ENCODE data around the gene PKNOX1. TPM values are rescaled to one million over a fixed set of nuclear protein-coding genes. Genes with fewer than 3 reads are reported as not detected.
"Not testable (repeated sequence)": the region's sequence is repeated elsewhere in the genome, so short reads cannot be mapped to it uniquely, and the experiment has no call there.

The PKNOX1 gene
- total RNA-seq, 1 experiment from 2014 or later: 43.4 TPM

DNA sequence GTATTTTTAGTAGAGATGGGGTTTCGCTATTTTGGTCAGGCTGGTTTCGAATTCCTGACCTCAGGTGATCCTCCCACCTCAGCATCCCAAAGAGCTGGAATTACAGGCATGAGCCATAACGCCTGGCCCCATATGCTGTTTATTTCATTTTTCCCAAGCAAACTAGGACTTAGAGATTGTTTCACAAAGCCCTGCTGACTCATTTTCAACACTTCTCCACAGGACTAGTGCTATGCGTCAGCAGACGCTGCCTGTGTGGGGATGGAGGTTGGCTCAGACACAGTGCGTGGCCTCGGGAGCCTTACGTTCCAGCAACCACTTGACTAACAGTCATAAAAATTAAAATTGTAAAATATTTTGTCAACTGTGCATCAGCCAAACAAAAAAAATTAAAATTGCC, 22.7 kb downstream of the PKNOX1 start:
- Histone ChIP-seq H2BK12ac (ENCODE audit: insufficient read length, low read depth, low read length) (no peak overlapping the region), H3K79me2 (ENCODE audit: insufficient read depth, low read length) (no peaks in the 10 kb centered on the region), H2BK120ac (ENCODE audit: low read depth, low read length, poor library complexity, severe bottlenecking) (no peak overlapping the region), H3K4me1 (ENCODE audit: insufficient read depth, low read length) (peaks cover under 1% of the 10 kb centered on the region; the same call in 1 of the 2 replicates), H3K23me2 (ENCODE audit: insufficient read length, low read depth, low read length, poor library complexity, severe bottlenecking) (no peaks in the 10 kb centered on the region), H3K4me2 (ENCODE audit: insufficient read depth, insufficient read length, low read length) (no peak overlapping the region), H3T11ph (ENCODE audit: low read length) (no peak overlapping the region), H2BK15ac (ENCODE audit: low read depth, low read length) (no peak overlapping the region), H3K27me3 (ENCODE audit: insufficient read depth, low read length) (no peaks in the 10 kb centered on the region), H3K79me1 (ENCODE audit: insufficient read depth, low read depth, low read length, poor library complexity, severe bottlenecking) (no peaks in the 10 kb centered on the region), H2BK5ac (ENCODE audit: insufficient read length, low read length) (no peak overlapping the region), H3K27ac (ENCODE audit: insufficient read length, low read depth, low read length) (no peak overlapping the region), H2AK5ac (ENCODE audit: insufficient read length, low read length) (no peak overlapping the region), H3K23ac (ENCODE audit: insufficient read length, low read depth, low read length) (no peak overlapping the region), H3K9me3 (ENCODE audit: control insufficient read depth, low read depth, low read length) (peaks cover 7% of the 10 kb centered on the region), H4K5ac (ENCODE audit: insufficient read length, low read depth, low read length) (no peak overlapping the region), H4K91ac (ENCODE audit: insufficient read length, low read depth, low read length) (no peak overlapping the region), H3K9ac (ENCODE audit: extremely low read depth, insufficient read length, low read length) (no peak overlapping the region), H2BK20ac (ENCODE audit: low read depth, low read length, poor library complexity, severe bottlenecking) (no peak overlapping the region), H3K14ac (ENCODE audit: insufficient read depth, low read length) (no peak overlapping the region), H3K18ac (ENCODE audit: insufficient read length, low read depth, low read length) (no peak overlapping the region), H3K4ac (ENCODE audit: low read depth, low read length) (no peak overlapping the region), H4K20me1 (ENCODE audit: control insufficient read depth, insufficient read depth, insufficient read length) (no peaks in the 10 kb centered on the region), H4K8ac (replicated peaks; ENCODE audit: insufficient read length, low read depth, low read length) (no peak overlapping the region), H3K56ac (ENCODE audit: insufficient read length, low read depth, low read length) (no peak overlapping the region), H2AFZ (ENCODE audit: low read length) (no peak overlapping the region)
- Mint-ChIP-seq H3K4me1 (peaks cover 10 to 12% of the 10 kb centered on the region in 2 experiments), H3K9me3 (peaks cover 36 to 41% of the 10 kb centered on the region in 2 experiments), H3K4me3 (no peak overlapping the region), H3K27ac (no peak overlapping the region), H3K36me3 (ENCODE audit: insufficient read depth in 1 of 3, low read depth in 3 of 3) (peaks cover 38 to 55% (median 48%) of the 10 kb centered on the region in 3 experiments), H3K27me3 (ENCODE audit: low read depth) (peaks cover 2% of the 10 kb centered on the region)
- TF ChIP-seq, protein P1, sequence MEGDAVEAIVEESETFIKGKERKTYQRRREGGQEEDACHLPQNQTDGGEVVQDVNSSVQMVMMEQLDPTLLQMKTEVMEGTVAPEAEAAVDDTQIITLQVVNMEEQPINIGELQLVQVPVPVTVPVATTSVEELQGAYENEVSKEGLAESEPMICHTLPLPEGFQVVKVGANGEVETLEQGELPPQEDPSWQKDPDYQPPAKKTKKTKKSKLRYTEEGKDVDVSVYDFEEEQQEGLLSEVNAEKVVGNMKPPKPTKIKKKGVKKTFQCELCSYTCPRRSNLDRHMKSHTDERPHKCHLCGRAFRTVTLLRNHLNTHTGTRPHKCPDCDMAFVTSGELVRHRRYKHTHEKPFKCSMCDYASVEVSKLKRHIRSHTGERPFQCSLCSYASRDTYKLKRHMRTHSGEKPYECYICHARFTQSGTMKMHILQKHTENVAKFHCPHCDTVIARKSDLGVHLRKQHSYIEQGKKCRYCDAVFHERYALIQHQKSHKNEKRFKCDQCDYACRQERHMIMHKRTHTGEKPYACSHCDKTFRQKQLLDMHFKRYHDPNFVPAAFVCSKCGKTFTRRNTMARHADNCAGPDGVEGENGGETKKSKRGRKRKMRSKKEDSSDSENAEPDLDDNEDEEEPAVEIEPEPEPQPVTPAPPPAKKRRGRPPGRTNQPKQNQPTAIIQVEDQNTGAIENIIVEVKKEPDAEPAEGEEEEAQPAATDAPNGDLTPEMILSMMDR (conservative IDR thresholded peaks at IDR 0.05): no peak
- DNase-seq: no peak
- WGBS (ENCODE audit: extremely low coverage, insufficient read length, low lambda C conversion rate): no CpG with 5 or more reads among the region's 8 CpGs

DNA sequence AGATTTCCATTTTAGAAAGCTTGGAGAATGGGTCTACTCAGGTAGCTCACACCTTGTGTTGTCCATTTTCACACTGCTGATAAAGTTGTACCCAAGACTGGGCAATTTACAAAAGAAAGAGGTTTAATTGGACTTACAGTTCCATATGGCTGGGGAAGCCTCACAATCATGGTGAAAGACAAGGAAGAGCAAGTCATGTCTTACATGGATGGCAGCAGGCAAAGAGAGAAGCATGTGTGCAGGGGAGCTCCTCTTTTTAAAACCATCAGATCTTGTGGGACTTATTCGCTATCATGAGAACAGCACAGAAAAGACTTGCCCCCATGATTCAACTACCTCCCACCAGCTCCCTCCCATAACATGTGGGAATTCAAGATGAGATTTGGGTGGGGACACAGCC, 23.6 kb downstream of the PKNOX1 start:
- not testable (repeated sequence) for H3K79me2 ChIP-seq (ENCODE audit: insufficient read depth, low read length); H3K4me2 ChIP-seq (ENCODE audit: insufficient read depth, insufficient read length, low read length); H3K4me3 Mint-ChIP-seq; H2AK5ac ChIP-seq (ENCODE audit: insufficient read length, low read length); H4K8ac ChIP-seq (replicated peaks; ENCODE audit: insufficient read length, low read depth, low read length); H3K4ac ChIP-seq (ENCODE audit: low read depth, low read length); H3K27me3 ChIP-seq (ENCODE audit: insufficient read depth, low read length); H3T11ph ChIP-seq (ENCODE audit: low read length); H4K91ac ChIP-seq (ENCODE audit: insufficient read length, low read depth, low read length); H3K23ac ChIP-seq (ENCODE audit: insufficient read length, low read depth, low read length); H4K5ac ChIP-seq (ENCODE audit: insufficient read length, low read depth, low read length); H3K56ac ChIP-seq (ENCODE audit: insufficient read length, low read depth, low read length); H2BK12ac ChIP-seq (ENCODE audit: insufficient read length, low read depth, low read length); H3K27ac ChIP-seq (ENCODE audit: insufficient read length, low read depth, low read length); H3K18ac ChIP-seq (ENCODE audit: insufficient read length, low read depth, low read length); H3K9ac ChIP-seq (ENCODE audit: extremely low read depth, insufficient read length, low read length); H3K9me3 ChIP-seq (ENCODE audit: control insufficient read depth, low read depth, low read length); H3K79me1 ChIP-seq (ENCODE audit: insufficient read depth, low read depth, low read length, poor library complexity, severe bottlenecking); H4K20me1 ChIP-seq (ENCODE audit: control insufficient read depth, insufficient read depth, insufficient read length); H3K27me3 Mint-ChIP-seq (ENCODE audit: low read depth); H3K4me1 ChIP-seq (ENCODE audit: insufficient read depth, low read length); H2BK5ac ChIP-seq (ENCODE audit: insufficient read length, low read length); H2BK20ac ChIP-seq (ENCODE audit: low read depth, low read length, poor library complexity, severe bottlenecking); DNase-seq; H3K27ac Mint-ChIP-seq; H3K4me1 Mint-ChIP-seq; H2BK15ac ChIP-seq (ENCODE audit: low read depth, low read length); H2AFZ ChIP-seq (ENCODE audit: low read length); H3K23me2 ChIP-seq (ENCODE audit: insufficient read length, low read depth, low read length, poor library complexity, severe bottlenecking); H2BK120ac ChIP-seq (ENCODE audit: low read depth, low read length, poor library complexity, severe bottlenecking); H3K14ac ChIP-seq (ENCODE audit: insufficient read depth, low read length)
- Mint-ChIP-seq H3K9me3 (peaks cover 36 to 41% of the 10 kb centered on the region in 2 experiments), H3K36me3 (ENCODE audit: insufficient read depth in 1 of 3, low read depth in 3 of 3) (peaks cover 38 to 49% (median 48%) of the 10 kb centered on the region in 3 experiments)
- WGBS (ENCODE audit: extremely low coverage, insufficient read length, low lambda C conversion rate): no CpG with 5 or more reads among the region's 1 CpG

Data from H9 (cell line).